ENCODE measurements around the gene NPR3.

The NPR3 gene, protein sequence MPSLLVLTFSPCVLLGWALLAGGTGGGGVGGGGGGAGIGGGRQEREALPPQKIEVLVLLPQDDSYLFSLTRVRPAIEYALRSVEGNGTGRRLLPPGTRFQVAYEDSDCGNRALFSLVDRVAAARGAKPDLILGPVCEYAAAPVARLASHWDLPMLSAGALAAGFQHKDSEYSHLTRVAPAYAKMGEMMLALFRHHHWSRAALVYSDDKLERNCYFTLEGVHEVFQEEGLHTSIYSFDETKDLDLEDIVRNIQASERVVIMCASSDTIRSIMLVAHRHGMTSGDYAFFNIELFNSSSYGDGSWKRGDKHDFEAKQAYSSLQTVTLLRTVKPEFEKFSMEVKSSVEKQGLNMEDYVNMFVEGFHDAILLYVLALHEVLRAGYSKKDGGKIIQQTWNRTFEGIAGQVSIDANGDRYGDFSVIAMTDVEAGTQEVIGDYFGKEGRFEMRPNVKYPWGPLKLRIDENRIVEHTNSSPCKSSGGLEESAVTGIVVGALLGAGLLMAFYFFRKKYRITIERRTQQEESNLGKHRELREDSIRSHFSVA

DNA sequence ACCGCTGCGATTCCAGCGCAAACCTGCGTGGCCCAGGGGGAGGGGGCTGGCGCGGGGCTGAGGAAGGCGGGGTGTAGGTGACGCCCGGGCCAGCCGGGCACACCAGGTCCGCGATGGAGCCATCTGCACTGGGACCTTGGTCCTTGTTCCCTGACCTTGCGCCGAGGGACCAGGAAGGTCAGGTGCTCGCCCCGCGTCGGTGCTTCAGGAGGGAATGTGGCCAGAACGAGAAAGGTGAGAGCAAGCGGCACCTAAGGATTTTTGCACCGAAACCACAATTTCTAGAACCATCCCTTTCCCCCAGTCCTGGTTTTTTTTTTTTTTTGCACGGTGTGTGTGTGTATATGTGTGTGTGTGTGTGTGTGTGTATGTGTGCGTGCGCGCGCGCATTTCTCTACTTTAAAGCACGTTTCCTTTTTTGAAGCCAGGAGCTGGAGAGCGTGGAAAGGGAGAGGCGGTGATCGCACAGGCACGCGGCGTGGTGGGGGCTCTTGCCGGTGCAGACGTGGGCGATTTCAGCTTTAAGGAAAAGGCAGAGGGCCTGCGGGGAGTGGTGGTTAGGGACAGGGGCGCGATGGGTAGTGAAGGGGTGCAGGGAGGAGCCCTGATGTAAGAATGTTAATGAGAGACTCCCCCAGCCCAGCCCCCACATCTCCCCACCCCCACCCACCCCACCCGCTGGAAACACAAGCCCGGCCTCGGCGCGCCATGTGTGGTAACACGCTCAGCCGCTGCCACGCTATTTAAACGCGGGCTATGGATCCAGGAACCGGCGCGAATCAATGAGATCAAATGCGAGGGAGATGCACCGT is at the start of gene NPR3:
Gene NPR3 (plus strand): TSS at position 772 of the 812 bp plus-strand sequence. CDS start 456 bp downstream, outside the sequence.
- no peak for DNase-seq (ENCODE audit: low read depth)

- DNase-seq (ENCODE audit: low read depth): no peak
Measured at GRCh38 chr5:32664523-32664922, 46.6 kb upstream of the NPR3 start.

DNA sequence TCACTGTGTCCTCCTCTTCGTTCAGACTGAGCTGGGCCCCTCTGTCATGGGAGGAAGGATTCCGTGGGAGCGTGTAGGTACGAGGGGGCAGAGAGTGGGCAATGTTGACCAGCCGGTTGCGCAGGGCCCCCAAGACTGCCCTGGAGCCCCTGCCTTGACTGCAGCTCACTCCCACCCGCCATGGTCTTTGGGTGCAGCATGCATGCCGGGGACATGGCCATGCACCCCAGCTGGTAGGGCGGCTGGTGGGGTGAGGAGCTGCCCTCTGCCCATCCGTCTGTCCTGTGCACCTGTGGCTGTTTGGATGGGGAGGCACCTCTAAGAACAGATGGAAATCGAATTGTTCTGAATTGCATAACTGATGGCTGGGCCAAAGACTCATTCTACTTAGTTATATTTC is 42.6 kb upstream of the NPR3 start:
- no peak for DNase-seq (ENCODE audit: low read depth)

GRCh38 chr5:32673272-32673671 is 37.8 kb upstream of the NPR3 start:
- DNase-seq (ENCODE audit: low read depth): no peak

- no peak for DNase-seq (ENCODE audit: low read depth)
Measured at GRCh38 chr5:32677023-32677422, 34.1 kb upstream of the NPR3 start.

DNA sequence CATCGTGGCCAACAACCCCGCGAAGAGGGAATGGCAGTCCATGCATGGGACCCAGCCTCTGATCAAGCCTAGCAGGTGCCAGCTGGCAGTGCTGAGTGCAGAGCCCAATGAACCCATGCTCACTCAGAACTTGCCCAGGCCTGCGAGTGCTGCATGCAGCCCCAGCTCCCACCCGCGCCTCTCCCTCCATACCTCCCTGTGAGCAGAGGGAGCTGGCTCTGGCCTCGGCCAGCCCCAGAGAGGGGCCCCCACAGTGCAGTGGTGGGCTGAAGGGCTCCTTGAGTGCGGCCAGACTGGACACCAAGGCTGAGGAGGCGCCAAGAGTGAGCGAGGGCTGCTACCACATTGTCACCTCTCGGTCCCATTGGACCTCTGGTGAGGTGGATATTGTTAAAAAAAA is 32.6 kb upstream of the NPR3 start:
- no peak for DNase-seq (ENCODE audit: low read depth)

- no peak for DNase-seq (ENCODE audit: low read depth)
Measured at GRCh38 chr5:32679218-32679617, 31.9 kb upstream of the NPR3 start.

DNA sequence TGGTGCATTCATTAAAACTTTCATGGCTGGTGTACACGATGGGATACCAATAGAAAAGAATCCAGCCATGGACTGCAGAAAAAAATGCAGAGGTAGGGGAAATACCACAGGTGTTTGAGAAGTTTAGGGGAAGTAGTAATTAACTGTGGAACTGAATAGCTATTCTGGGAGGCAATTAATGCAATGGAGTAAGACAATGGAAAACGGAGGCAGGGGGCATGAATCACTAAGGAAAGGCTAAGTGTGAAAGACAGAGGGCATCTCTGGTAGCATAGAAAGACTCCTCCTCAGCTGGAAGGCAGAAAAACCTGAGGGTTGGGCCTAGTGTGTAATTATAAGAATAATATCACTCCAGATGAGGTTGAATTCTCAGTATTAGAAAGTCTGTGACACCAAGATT is 30.9 kb upstream of the NPR3 start:
- no peak for DNase-seq (ENCODE audit: low read depth)

GRCh38 chr5:32683125-32683524 is 28.0 kb upstream of the NPR3 start:
- DNase-seq (ENCODE audit: low read depth): no peak

GRCh38 chr5:32684260-32684659 is 26.9 kb upstream of the NPR3 start:
- DNase-seq (ENCODE audit: low read depth): no peak

GRCh38 chr5:32686799-32687498 is 24.2 kb upstream of the NPR3 start:
- no peak for DNase-seq (ENCODE audit: low read depth)

- DNase-seq (ENCODE audit: low read depth): no peak
Measured at GRCh38 chr5:32687499-32687831, 23.7 kb upstream of the NPR3 start.

DNA sequence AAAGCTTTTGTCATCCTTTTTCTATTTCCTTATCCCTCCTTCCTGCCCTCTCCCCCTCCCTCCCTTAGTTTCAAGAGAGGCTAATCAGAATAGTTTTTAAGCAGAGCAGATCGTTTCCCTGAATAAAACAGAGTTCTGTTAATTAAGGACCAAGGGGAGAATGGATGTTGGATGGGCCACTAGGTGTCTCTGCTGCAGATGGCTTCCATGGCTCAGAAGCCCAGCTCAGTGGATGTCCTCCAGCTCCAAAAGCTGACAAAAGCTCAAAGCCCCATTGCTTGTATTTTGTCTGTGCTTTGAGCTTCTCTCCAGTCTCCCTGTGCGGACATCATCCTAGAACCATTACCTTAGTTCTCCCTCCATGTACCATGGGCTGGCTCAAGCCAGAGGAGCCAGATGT is 21.0 kb upstream of the NPR3 start:
- DNase-seq (ENCODE audit: low read depth): no peak

DNA sequence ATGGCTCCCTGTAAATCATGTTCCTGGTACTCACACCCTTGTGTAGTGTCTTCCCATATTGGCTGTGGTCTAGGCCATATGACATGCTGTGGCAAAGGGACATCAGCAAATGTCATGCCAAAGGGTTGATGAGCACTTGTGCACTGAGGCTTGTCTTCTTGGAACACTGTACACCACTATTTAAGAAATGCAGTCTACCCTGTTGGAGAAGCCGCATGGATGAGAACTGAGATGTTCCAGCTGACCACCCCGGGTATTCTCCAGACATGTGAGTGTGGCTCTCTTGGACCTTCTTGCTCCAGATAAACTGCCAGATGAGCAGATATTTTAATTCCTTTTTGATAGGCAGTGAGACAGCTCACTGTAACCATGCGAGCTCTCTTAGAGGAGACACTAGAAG is 20.5 kb upstream of the NPR3 start:
- no peak for DNase-seq (ENCODE audit: low read depth)

GRCh38 chr5:32692036-32692746 is 18.9 kb upstream of the NPR3 start:
- no peak for DNase-seq (ENCODE audit: low read depth)

DNA sequence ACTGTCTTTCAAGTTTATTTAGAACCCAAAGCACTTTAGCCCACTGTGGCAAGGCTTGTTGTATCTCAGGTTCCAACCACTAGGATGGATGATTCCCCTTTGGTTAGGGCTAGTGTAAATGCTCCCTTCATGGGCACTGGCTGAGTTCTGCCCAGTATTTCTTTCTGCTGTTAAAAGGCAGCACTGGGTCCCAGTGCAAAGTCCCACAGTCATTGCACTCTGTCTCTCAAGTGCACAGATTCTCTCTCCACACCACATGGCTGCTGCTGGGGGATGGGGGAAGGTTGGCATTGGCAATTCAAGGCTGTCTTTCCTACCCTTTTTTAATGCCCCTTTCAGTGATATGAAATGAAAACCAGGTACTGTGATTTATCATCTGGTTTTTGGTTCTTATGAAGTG is 7.2 kb upstream of the NPR3 start:
- no peak for DNase-seq (ENCODE audit: low read depth)

DNA sequence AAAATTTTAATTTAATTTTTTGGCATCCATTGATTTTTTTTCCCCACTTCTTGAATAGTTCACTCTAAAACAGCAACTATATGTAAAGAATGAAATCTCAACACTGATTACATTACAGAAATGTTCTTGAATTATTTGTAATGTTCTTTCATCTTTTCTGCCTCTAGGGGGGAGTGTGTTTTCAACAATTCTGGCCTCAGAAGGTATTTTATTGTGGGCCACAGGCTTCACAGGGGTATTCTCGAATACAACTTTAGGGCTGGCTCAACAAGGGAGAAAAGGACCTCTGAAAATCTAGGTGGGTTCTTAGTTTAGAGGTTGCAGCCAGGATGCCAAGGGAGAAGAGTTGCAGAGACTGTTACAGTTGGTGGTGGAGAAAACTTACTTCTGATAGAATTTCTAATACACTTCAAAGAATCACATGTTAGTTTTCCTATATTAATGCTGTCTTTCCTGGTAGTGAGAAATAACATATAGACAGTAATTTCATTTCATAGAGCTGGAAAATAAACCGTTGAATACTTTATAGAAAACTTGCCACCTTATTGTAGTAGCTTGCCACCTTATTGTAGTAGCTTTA is 3.6 kb upstream of the NPR3 start:
- DNase-seq (ENCODE audit: low read depth): no peak

GRCh38 chr5:32708949-32709348 is 2.2 kb upstream of the NPR3 start:
- DNase-seq (ENCODE audit: low read depth): no peak

DNA sequence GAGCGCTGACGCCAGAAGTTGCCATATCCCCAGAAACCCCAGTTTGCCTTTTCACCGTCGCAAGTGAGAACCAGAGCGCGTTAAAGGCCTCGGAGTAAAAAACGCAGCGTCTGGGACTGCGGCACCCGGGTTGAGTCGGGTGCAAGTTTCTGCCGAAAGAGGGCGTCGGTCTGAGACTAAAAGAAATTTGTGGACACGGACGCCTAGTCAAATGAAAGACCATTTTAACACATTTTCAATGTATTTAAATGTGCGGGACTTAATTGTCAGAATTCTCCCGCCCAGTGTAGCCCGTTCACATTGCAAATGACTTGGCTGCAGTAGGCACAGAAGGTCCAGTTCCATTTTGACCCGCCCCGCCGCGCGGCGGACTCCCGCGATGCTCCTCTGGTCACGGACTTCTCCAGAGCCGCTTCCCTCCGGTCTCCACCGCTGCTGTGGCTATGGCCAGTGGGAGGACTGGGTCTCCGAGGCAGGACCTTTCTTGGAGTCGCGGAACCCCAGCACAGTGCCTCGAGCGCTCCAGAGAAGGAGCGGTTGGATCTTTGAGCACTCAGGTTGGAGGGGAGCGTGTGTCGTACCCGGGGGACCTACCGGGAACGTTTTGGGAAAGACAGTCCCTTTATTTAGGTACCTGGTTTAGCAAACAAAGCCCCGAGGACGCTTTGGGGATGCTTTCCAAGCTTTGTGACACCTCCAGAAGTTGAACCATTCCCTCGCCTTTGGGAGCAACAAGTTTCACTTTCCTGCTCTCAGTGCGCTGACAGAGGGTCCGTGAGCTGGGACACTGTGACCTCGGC is 1.2 kb upstream of the NPR3 start:
- DNase-seq (ENCODE audit: low read depth): peak; percentile 64

GRCh38 chr5:32711362-32711680 is 200 bp downstream of the NPR3 start:
- no peak for DNase-seq (ENCODE audit: low read depth)

All from fibroblast of the conjunctiva (primary cell).